Endodermal cell (in vitro differentiated cells): ENCODE results near the gene FAHD1. TPM values are rescaled to one million over a fixed set of nuclear protein-coding genes. Genes with fewer than 3 reads are reported as not detected.

Experiments used
- DNase-seq: peaks from one replicate; pipeline ENCODE4 v3.0.0-alpha.2; 2017
- H3K27ac ChIP-seq: 2 replicates; pipeline ENCODE4 v1.5.1; 2013; ENCODE audit warnings: mild to moderate bottlenecking, low read depth, low read length, moderate library complexity
- H3K27me3 ChIP-seq: 2 replicates; pipeline ENCODE4 v1.6.1; 2013; ENCODE audit warnings: mild to moderate bottlenecking, low read length, moderate library complexity; ENCODE audit not compliant: insufficient read depth, control insufficient read depth, poor library complexity, severe bottlenecking
- H3K36me3 ChIP-seq: 2 replicates; pipeline ENCODE4 v1.7.0; 2013; ENCODE audit warnings: mild to moderate bottlenecking, low read length, moderate library complexity; ENCODE audit not compliant: control insufficient read depth, insufficient read depth
- H3K4me1 ChIP-seq: one replicate; pipeline ENCODE4 v1.7.0; 2013; ENCODE audit warnings: low read length; ENCODE audit not compliant: control insufficient read depth, insufficient read depth
- H3K4me3 ChIP-seq: 2 replicates; pipeline ENCODE4 v1.5.1; 2013; ENCODE audit warnings: mild to moderate bottlenecking, low read length, moderate library complexity
- H3K9ac ChIP-seq: 2 replicates; pipeline ENCODE4 v1.6.1; 2013; ENCODE audit warnings: mild to moderate bottlenecking, low read length, moderate library complexity; ENCODE audit not compliant: poor library complexity, severe bottlenecking; ENCODE audit errors: extremely low read depth
- H3K9me3 ChIP-seq: 2 replicates; pipeline ENCODE4 v1.6.1; 2013; ENCODE audit warnings: mild to moderate bottlenecking, low read length, moderate library complexity; ENCODE audit not compliant: control insufficient read depth
- H3K27ac Mint-ChIP-seq: 2 replicates; pipeline ENCODE4 v1.8.0; 2020; ENCODE audit warnings: mixed read lengths
- H3K27me3 Mint-ChIP-seq: 2 replicates; pipeline ENCODE4 v1.8.0; 2021; ENCODE audit warnings: mild to moderate bottlenecking, mixed read lengths; ENCODE audit not compliant: insufficient read depth
- H3K36me3 Mint-ChIP-seq: 2 replicates; pipeline ENCODE4 v1.8.0; 2020; ENCODE audit warnings: low read depth, mixed read lengths
- H3K4me1 Mint-ChIP-seq: 2 replicates; pipeline ENCODE4 v1.8.0; 2020; ENCODE audit warnings: mixed read lengths
- H3K4me3 Mint-ChIP-seq: 2 replicates; pipeline ENCODE4 v1.8.0; 2020; ENCODE audit warnings: mild to moderate bottlenecking, moderate library complexity, mixed read lengths
- H3K9me3 Mint-ChIP-seq: 2 replicates; pipeline ENCODE4 v1.8.0; 2020; ENCODE audit warnings: mild to moderate bottlenecking, mixed read lengths
- WGBS, 2 experiments: methylation state at CpG; one replicate each; pipeline versions ENCODE4 v1.1.5 to v1.1.7; 2013; ENCODE audit warnings: missing lambda C conversion rate in 2 of 2, mixed read lengths in 1 of 2; ENCODE audit not compliant: insufficient coverage in 1 of 2, insufficient read length in 1 of 2; 5-methylcytosine and 5-hydroxymethylcytosine counted together
- total RNA-seq, 2 donors: library from RNA; stranded (reverse); fragmentation: NEBNext Ultra II Directional in 1 of 2; extraction: Animal tissue kit (Norgen Biotek cat#: 25700) in 1 of 2; gene quantifications; 2 replicates in 1 of 2; 3 replicates in 1 of 2; pipeline ENCODE4 v1.2.1, GENCODE V29; 2021
- TF ChIP-seq, protein P1 (sequence below): fragments of 200-600 bp; sonication (generic); conservative IDR thresholded peaks from 2 replicates; pipeline ENCODE4 v1.5.0; 2021; ENCODE audit warnings: antibody characterized with exemption, mild to moderate bottlenecking

The FAHD1 gene
- total RNA-seq, 2 donors from 2014 or later = 16.6 to 16.9 TPM

DNA sequence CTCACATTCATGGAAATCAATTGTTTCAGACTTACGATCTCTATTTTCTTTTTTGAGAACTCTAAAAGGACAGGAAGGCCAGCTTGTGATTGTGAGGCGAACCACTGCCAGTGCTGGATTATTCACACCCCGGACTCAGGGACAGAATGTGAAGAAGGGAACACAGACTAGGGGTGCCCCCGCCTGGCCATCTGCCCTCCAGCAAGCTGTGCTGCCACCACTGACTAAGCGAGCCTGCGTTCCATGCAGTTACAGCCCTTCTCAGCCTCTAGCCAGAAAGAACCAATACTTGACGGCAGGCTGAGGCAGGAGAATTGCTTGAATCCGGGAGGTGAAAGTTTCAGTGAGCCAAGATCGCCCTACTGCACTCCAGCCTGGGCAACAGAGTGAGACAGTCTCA is 3.2 kb upstream of the FAHD1 start:
- H3K4me3 ChIP-seq = no peak overlapping the region
- no peaks in the 10 kb centered on the region for H3K27me3 Mint-ChIP-seq
- peak; percentile 84 for DNase-seq
- TF ChIP-seq, protein P1, sequence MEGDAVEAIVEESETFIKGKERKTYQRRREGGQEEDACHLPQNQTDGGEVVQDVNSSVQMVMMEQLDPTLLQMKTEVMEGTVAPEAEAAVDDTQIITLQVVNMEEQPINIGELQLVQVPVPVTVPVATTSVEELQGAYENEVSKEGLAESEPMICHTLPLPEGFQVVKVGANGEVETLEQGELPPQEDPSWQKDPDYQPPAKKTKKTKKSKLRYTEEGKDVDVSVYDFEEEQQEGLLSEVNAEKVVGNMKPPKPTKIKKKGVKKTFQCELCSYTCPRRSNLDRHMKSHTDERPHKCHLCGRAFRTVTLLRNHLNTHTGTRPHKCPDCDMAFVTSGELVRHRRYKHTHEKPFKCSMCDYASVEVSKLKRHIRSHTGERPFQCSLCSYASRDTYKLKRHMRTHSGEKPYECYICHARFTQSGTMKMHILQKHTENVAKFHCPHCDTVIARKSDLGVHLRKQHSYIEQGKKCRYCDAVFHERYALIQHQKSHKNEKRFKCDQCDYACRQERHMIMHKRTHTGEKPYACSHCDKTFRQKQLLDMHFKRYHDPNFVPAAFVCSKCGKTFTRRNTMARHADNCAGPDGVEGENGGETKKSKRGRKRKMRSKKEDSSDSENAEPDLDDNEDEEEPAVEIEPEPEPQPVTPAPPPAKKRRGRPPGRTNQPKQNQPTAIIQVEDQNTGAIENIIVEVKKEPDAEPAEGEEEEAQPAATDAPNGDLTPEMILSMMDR = peak; percentile 68
- H3K27ac ChIP-seq = no peak overlapping the region
- peaks cover 14% of the 10 kb centered on the region for H3K36me3 ChIP-seq
- H3K27me3 ChIP-seq = no peaks in the 10 kb centered on the region
- H3K4me1 ChIP-seq = no peaks in the 10 kb centered on the region
- peaks cover 6% of the 10 kb centered on the region for H3K36me3 Mint-ChIP-seq
- no peak overlapping the region for H3K9ac ChIP-seq
- peaks cover 13% of the 10 kb centered on the region for H3K4me1 Mint-ChIP-seq
- 56 to 71% methylated on average over 6 to 9 of the region's 9 CpGs for WGBS, 2 experiments
- no peaks in the 10 kb centered on the region for H3K9me3 Mint-ChIP-seq
- no peak overlapping the region for H3K27ac Mint-ChIP-seq
- no peak overlapping the region for H3K4me3 Mint-ChIP-seq
- H3K9me3 ChIP-seq = no peaks in the 10 kb centered on the region

DNA sequence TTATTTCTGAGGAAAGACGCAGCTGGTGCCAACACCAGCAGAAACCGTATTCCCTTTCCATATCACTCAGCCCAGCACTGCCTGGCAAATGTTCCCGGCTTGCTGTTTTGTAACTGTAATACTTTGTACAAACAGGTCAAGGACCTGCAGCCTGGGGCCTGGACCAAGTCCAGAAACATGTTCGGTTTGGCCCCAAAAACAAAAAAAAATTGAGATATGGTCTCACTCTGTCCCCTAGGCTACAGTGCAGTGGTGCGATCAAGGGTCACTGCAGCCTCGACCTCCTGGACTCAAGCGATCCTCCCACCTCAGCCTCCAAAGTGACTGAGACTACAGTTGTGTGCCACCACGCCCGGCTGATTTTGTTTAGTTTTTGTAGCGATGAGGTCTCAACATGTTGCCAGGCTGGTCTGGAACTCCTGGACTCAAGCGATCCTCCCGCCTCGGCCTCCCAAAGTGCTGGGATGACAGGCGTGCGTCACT is 1.6 kb upstream of the FAHD1 start:
- Mint-ChIP-seq H3K27me3 (no peaks in the 10 kb centered on the region), H3K27ac (no peak overlapping the region), H3K9me3 (no peaks in the 10 kb centered on the region), H3K36me3 (peaks cover 6% of the 10 kb centered on the region), H3K4me3 (peak overlapping the region; percentile 48), H3K4me1 (peaks cover 18% of the 10 kb centered on the region)
- TF ChIP-seq, protein P1 = no peak
- 90 to 91% methylated on average over 15 of the region's 15 CpGs for WGBS, 2 experiments
- Histone ChIP-seq H3K27me3 (no peaks in the 10 kb centered on the region), H3K4me1 (no peaks in the 10 kb centered on the region), H3K27ac (no peak overlapping the region), H3K9ac (no peak overlapping the region), H3K9me3 (no peaks in the 10 kb centered on the region), H3K36me3 (peaks cover 14% of the 10 kb centered on the region), H3K4me3 (peak overlapping the region; percentile 78)
- DNase-seq = no peak

DNA sequence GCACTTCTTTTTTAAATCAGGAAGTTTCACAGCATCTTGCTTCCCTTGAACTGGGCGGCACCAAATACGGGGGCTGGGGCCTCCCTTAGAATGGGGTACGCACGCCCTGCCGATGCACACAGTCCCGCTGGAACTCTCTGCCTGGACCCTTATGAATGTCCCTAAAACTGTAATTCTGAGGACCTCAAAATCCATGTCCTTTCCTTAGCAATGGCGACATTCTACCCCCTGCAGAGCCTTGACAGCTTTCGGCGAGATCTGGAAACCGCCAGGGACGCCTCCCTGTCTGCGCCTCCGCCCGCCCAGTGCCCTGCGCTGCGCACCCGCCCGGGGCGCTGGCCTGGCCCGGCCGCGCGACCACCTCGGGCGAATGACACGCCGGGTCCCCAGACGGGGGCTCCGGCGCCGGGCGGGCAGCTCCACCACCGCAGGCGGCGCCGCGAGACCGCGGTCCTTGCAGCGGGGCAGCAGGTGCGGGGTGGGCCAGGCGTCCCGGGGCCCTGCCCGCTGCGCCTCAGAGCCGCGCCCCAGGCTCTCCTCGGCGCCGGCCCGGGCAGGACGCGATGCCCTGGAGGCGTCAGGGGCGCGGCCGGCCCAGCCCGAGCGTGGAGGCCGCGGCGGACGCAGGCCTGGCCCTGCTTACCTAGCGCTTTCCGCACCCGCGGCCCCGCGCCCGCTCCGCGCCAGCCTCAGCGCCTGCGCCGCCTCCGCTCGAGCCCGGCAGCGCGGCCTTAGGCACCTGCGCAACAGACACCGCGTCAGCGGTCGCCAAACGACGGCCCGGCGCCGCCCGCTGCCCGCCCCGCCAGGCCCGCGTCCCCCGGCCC is 929 bp upstream of the FAHD1 start:
- Histone ChIP-seq H3K9ac (no peak overlapping the region), H3K27me3 (no peaks in the 10 kb centered on the region), H3K4me3 (peak overlapping the region; percentile 78), H3K36me3 (peaks cover 14% of the 10 kb centered on the region), H3K27ac (no peak overlapping the region), H3K4me1 (no peaks in the 10 kb centered on the region), H3K9me3 (no peaks in the 10 kb centered on the region)
- TF ChIP-seq, protein P1 = peak; percentile 35
- Mint-ChIP-seq H3K4me3 (peak overlapping the region; percentile 90), H3K36me3 (peaks cover 6% of the 10 kb centered on the region), H3K4me1 (peaks cover 18% of the 10 kb centered on the region), H3K9me3 (no peaks in the 10 kb centered on the region), H3K27ac (no peak overlapping the region), H3K27me3 (no peaks in the 10 kb centered on the region)
- WGBS, 2 experiments = 4 to 8% methylated on average over 45 to 96 of the region's 96 CpGs
- peak; percentile 68 for DNase-seq
